ENCODE measurements around the gene LYRM9.
"Not testable (repeated sequence)": the region's sequence is repeated elsewhere in the genome, so short reads cannot be mapped to it uniquely, and the experiment has no call there.

Gene LYRM9

DNA sequence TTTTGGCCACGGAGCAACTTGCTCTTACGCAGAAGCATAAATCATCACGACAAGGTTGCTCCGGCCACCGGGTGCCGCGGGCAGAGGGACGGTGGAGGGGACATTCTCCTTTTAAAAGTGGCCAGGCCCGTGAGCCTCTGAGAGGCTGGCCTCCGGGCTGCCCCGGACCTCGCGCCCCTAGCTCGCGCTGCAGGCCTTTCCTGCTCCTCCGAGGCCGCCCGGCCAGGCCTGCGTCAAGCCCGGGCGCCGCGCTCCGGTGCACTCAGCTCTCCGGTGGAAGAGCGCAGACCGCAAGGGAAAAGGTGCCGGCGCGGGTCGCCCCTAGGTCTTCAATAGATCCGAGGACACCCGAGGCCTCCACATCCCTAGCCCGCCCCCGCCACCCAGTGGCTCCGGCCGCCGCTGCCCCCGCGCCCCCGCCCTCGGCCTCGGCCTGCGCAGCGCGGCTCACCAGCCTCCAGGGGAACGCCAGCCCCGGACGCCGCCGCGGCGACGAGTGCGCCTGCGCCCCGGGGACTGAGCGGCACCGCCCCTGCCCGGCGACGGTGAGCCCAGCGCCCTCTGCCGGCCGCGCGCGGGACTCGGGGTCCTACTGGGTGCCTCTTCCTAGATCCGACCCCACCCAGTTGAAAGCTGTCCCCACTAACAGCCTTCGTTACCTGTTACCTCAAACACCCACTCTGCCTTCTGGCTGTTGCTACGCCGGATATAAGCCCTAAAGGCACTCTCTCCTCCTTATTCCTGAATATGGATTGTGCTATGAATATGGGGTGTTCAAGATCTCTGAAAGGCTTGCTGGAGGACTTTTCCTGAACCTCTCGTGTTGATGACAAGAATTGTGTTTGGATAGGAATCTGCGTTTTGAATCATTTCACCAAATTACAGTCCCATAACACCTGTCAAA lies at the start of gene LYRM9:
LYRM9 (minus strand) TSS at position 500 of the 904 bp plus-strand sequence. CDS start 10,671 bp downstream, outside the sequence.
- DNase-seq, result peak; percentile 74 to 78

DNA sequence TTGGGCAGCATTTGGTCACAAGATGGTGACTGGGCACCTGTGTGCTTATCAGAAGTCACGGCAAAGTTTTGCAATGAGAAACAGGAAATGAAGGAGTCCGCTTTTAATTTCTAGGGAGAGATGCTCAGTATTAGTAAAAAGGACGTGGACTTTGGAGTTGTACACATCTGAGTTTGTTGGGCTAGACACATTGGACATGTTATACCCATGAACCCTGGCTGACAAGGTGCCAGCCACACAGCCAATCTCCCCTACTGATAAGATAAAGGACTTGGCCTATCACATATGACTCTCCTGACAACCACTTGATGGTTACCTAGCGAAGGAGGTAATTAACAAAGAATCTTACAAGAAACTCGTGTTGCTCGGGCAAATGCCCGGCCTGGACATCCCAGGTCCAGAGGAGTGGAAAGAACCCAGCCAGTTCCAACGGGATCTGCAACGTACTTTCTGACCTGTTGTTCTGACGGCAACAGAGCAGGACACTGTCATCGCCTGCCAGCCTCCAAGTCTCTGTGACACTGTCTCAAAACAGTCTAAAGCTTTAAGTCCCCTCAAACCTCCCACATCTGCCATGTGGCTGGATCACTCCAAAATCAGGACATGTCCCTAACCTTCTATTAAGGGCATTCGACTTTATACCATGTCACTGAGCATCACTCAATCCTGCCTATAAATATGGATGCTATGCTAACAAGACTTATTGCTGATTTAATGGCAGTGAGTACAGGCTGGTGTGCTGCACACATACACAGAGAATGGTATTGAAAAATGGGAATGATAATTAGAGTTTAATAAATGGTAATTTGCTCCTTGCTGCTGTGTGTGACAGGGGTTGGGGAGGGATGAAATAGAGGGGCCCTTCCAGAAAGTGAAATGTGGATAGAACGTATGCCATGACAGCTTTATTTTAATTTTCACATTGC lies 47.6 kb upstream of the LYRM9 start:
- DNase-seq, result no peak

DNA sequence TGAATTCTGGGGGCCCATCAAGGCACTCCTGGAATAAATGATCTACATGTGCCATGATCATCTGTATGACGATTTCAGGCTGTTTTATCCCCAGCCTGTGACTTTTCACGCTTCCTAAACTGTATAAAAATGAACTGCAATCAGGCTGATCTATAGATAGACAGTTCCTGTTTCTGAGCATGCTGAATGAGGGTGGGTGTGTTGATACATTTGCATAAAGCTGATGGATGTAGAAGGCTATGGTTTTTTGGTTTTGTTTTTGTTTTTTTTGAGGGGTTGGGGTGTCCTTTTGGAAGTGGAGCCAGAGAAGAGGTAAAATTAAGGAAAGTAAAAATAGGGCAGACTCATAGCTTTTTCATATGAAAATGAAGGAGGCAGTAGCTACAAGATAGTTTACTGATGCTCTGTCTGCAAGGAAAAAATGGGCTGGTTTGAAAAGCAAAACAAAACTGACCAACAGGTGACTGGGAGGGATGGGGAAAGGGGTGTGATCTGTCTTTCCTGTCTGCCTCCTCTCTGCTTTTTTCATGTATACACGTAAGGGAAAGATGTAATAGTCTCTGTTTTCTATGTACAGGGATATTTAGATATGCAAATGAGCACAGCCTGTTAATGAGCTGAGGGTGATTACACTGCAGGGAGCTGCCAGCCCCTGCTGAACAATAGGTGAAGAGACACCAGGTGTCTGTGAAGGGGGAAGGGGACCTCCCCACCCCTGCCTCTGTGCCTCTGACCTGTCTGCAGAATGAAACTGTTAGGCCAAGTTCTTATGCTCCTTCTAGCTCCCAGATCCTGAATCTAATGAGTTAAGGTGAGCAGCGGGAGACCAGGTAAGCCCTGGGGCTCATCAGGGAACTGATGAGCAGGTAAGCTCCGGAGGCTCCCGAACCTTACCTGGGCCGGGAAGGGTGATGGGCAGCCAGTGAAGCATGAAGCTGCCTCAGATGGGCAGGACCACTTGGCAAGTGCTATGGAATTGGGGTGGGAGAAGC lies 46.6 kb upstream of the LYRM9 start:
- DNase-seq, result peak in 1 of 2 experiments; percentile 1

DNA sequence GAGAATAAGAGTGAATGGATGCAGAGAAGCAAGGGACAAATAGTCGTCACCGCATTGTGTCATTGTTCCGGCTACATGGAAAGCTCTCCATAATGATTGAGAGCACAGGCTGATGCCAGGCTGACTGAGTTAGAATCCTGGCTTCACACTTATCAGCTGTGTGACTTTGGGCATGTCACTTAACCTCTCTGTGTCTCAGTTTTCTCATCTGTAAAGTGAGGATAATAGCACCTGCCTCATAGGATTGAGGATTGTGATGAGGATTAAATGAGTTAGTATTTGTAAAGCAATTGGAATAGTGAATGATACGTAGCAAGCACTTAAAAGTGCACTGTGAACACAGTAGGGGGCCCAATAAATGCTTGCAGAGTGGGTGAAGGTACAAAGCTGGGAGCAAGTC lies 45.7 kb upstream of the LYRM9 start:
- DNase-seq, result no peak

DNA sequence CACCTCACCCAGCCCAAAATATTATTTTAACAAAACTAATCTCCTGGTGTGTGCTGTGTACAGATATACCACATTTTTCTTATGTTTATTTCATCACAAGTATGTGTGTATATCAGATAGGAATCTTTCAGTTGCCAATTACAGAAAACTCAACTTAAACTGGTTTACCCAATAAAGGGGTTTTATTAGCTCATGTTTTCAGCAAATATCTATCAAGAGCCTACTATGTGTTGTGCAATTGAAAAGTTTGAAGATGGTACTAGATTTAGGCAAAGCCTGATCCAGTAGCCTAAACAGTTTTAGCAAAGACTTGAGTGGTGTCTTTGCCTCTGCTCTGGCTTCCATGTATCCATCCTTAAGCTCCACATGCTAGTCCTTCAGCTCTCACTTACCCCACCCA lies 45.1 kb upstream of the LYRM9 start:
- no peak for DNase-seq

DNA sequence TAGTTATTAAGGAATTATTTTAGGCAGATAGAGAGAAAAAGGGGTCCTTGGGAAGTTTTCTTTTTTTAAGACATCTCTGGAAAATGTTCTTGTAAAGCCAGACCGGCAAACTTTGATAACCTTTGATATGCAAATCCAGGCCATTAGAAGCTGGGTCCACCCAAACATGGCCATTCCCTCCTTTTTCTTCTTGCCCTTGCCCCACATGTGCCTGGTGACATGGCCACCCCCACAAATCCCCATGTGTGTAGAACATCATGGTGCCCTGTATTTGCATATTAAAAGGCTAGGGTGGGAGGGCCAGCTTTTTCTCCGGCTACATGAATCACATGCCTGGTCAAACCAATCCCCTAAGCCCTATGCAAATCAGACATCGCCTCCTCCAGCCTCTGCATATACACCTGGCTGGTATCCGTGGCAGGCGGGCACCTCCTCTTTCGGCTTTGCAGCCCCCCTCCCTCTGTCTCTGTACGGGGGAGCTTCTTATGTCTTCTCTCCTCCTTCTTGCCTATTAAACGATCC lies 43.9 kb upstream of the LYRM9 start:
- DNase-seq, result no peak

DNA sequence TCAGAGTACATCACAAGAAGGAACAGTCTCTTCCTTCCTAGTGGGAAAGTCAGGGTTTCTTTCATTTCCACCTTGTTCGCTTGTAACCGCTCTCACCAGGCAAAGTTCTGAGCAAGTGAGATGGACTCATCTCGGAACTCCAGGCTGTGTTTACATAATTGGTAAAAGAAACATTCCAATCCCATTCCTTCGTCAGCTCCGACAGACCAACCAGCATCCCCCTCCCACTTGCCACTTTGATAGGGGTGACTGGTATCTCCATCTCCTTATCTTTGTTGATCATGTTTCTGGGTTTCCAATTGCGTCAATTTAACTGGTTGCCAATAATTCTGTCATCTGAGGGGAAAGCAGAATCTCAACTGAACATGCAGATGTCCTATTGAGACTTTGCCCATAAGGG lies 36.8 kb upstream of the LYRM9 start:
- no peak for DNase-seq

DNA sequence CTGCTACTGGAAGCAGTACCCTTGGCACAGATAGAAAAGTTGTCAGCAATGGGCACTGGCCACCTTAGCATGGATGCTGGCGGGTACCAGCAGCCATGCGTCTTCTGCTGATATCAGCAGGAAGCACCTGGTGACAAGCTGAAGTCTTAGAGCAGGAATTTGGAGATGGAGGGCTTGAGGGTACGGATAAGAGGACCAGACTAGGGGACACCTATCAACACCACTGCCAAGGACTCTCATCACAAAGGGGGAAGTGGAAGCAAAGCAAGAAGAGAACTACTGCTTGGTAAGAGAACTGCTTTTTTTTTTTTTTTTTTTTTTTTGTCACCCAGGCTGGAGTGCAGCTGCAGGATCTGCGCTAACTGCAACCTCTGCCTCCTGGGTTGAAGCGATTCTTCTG lies 35.4 kb upstream of the LYRM9 start:
- DNase-seq, result no peak

DNA sequence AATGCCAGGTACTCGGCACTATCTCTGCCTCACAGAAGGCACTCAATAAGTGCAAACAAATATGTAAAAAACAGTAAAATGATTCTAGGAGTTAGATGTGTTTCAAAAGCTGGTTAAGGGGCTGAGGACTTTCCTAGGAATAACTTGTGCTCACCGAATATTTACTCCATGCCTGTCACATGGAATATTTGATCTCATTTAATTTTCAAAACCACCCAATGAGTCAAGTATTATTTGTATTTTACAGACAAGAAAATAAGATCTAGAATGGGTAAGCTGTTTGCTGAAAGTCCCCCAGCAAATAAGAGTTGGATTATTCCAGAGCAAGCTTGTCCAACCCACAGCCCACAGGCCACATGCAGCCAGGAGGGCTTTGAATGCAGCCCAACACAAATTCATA lies 34.6 kb upstream of the LYRM9 start:
- no peak for DNase-seq

DNA sequence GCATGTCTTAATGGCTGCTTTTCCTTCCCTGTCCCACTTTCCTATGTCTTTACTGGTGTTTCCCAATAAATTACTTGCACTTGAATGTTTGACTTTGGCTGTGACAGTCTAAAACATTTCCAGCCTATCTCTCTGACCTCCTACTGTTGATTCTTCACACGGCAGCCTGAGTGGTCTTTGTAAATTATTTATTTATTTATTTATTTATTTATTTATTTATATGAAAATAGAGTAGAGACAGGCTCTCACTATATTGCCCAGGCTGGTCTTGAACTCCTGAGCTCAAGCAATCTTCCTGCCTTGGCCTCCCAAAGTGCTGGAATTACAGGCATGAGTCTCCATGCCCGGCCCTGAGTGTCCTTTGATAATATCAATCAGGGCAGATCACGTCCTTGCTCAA lies 28.4 kb upstream of the LYRM9 start:
- no peak for DNase-seq

DNA sequence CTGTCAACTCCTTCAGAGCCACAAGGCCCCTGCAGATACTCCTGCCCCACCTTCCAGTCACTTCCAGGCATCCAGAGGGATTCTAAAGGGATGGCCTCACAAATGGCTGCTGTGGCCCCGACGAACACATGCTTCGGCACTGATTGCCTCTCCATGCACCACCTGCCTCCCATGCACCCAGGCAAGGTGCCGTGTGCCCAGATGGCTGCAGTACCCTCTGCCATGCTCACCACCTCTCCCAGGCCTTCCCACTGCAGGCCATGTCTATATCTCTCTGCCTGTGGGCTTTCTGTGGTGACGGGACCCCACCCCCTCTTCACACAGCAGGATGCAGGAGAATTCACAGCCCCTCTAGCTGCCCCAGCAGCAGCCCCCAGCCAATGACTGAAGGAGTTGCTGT lies 27.9 kb upstream of the LYRM9 start:
- no peak for DNase-seq

DNA sequence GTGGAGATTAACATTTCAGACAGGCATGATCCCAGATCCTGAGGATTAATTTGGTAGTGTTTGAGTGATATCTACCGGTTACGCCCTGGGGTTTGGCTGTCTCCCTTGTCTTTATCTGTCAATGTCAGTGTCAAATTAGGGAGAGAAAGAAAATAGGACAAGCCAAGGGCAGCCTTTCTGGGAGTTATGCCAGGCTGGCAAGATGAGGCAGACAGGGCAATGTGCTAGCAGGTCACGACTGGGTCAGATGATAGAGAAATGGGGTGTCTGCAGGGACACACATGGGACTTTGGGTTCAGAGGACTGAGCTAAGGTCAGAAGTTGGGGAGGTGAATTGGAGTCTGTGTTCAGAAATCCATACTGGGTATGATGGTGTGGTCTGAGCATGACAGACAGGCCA lies 27.4 kb upstream of the LYRM9 start:
- no peak for DNase-seq

DNA sequence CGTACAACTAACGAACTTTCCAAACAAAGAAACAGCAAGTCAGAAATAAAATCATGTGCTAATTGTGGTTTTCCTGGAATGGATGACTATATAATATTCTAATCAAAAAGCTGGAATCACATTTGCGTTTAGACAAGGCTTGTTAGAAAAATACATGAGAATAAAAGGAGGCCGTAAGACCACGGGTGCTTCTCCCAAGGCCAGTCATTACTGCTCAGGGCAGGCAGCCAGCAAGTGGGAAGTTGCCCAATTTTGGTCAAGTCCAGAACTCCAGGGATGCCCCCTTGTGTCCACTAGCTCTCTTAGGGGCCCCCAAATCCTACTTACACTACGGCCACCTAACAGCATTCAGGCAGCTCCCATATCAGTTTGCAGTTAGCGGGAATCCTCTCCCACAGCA lies 25.9 kb upstream of the LYRM9 start:
- no peak for DNase-seq

DNA sequence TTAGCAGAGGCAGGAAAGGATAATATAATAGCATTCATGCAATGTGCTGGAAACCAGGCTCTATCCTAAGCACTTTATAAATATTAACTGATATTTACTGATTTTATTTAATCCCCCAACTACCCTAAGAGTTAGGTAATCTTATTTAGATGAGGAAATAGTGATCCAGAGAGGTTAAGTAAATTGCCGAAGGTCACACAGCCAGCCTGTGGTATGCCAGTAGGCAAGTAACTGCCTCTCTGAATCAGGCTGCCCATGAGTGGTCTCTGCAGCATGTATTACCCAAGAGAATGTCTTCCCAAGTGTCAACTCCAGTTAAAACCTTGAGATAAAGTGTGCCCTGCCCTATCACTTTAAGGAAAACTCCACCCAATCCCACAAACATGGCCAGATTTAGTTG lies 25.3 kb upstream of the LYRM9 start:
- DNase-seq, result no peak

DNA sequence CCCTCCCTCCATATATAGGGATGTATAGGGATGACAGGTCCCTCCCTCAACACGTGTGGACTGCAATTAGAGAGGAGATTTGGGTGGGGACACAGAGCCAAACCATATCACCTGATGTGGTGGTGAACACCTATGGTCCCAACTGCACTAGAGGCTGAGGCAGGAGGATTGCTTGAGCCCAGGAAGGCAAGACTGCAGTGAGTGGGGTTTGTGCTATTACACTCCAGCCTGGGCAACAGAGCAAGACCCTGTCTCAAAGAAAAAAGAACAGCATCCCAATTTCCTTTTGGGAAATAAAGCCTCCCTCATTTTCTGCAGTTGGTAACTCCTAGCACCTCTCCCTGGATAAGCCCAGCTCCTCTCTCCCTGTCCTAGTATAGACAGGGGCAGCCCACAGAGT lies 23.8 kb upstream of the LYRM9 start:
- DNase-seq, result no peak

DNA sequence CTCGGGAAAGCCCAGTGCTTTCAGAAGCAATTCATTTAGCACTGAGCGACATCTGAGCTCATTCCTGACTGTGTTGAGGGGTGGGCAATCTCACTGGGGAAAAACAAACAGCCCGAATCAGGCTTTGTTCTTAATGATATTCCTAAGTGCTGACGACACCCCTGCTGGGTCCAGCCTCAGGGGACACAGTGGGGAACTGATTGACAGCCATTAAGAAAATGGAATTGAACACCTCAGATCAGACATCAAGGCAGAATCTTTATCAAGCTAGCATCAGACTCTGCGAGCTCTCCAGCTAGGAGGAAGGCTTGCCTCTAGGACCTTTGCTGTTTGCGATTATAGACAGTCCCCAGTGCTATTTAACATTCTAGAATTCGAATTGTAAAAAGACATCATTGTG lies 22.5 kb upstream of the LYRM9 start:
- no peak for DNase-seq

DNA sequence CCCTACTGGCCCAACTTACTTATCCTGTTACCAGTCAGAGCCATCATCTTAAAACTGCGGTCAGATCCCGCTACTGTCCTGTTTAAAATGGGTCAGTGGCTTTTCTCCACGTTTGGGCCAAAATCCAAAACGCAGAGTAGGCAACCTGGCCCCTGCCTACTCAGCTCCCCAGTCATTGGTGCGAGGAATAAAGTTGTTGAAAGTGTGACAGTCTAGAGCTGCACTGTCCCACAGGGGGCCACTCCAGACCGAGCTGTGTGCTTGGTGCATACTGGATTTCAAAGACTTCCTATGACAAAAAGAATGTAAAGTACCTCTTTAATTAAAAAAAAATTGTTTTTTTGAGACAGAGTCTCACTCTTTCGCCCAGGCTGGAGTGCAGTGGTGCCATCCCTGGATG lies 21.2 kb upstream of the LYRM9 start:
- DNase-seq, result no peak

DNA sequence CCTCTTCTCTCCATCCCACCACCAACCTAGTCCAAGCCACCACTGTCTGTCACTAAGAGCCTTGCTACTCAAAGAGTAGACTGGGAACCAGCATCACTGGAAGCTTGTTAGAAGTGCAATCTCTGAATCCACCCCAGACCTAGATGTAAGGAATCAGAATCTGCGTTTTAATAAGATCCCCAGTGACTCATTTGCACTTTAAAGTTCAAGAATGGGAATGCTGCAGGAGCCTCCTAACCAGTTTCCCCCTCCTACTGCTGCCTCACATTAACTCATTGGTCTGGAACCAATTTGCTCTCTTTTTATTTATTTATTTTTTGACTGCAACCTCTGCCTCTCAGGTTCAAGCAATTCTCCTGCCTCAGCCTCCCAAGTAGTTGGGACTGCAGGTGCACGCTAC lies 19.8 kb upstream of the LYRM9 start:
- DNase-seq, result no peak

DNA sequence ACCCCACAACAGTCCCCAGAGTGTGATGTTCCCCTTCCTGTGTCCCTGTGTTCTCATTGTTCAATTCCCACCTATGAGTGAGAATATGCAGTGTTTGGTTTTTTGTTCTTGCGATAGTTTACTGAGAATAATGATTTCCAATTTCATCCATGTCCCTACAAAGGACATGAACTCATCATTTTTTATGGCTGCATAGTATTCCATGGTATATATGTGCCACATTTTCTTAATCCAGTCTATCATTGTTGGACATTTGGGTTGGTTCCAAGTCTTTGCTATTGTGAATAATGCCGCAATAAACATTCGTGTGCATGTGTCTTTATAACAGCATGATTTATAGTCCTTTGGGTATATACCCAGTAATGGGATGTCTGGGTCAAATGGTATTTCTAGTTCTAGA lies 19.1 kb upstream of the LYRM9 start:
- not testable (repeated sequence) for DNase-seq

DNA sequence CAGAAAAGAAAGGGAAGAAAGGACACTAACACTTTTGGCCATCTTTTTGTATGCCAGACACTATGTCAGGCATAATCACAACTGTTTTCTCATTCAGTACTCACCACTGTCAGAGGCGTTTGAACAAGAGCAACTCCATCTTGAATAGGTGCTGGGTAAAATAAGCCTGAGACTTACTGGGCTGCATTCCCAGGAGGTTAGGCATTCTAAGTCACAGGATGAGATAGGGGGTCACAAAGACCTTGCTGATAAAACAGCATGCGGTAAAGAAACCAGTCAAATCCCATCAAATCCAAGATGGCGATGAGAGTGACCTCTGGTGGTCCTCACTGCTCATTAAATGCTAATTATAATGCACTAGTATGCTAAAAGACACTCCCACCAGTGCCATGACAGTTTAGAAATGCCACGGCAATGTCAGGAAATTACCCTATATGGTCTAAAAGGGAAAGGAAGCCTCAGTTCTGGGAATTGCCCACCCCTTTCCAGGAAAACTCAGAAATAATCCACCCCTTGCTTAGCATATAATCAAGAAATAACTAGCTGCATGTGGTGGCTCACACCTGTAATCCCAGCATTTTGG lies 14.9 kb upstream of the LYRM9 start:
- DNase-seq, result no peak

DNA sequence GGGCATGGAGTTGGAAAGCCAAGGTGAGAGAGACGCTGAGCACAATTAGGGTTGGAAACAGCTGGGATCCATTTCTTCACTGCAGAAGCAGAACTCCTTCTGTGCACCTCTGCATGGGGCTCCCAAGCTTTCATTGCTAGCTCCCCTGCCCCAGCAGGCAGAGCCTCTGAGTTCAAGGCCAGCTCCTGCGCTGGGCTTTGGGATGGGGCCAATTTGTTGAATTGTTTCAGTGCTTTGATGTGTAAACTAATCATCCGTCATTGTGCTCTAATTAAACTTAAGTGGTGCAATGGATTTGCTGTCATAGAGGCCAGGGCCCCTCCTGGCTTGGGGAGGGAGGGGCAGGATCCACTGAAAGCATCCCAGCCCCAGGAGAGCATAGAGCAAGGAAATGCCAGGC lies 13.5 kb upstream of the LYRM9 start:
- DNase-seq, result no peak

DNA sequence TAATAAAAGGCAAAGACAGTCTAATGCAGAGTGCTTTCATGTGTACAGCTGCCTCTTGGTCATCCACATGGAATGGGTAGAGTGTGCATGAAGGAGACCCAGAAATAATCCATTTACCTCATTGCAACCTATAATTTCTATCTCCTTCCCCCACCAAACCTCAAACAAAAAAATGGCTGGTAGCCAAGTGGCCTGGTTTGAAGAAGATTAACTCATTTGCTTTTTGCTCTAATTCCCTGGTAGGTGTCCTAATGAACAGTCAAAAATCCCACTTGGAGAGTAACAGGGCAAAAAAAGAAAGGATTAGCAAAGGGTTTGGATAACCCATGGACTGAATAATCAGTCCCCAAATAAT lies 13.0 kb upstream of the LYRM9 start:
- DNase-seq, result no peak
